Esophagus muscularis mucosa (tissue), 4 donors: ENCODE data around the gene RIN3. TPM values are rescaled to one million over a fixed set of nuclear protein-coding genes. Genes with fewer than 3 reads are reported as not detected.

ENCODE experiments used
- DNase-seq: peaks from one replicate; pipeline ENCODE4 v3.0.0-alpha.2; 2017; ENCODE audit errors: extremely low spot score
- H3K27ac ChIP-seq, 4 donors: fragments of 200-600 bp; sonication (generic); replicated peaks in 1 of 4; 1 replicate in 3 of 4; 2 replicates in 1 of 4; pipeline ENCODE4 v1.5.1; 2016 to 2019; ENCODE audit warnings: mild to moderate bottlenecking in 1 of 4
- H3K27me3 ChIP-seq, 4 donors: fragments of 200-600 bp; sonication (generic); one replicate each; pipeline versions ENCODE4 v1.5.1 to v1.6.0; 2016 to 2019
- H3K36me3 ChIP-seq, 4 donors: fragments of 200-600 bp; sonication (generic); one replicate each; pipeline ENCODE4 v1.5.1; 2016 to 2019
- H3K4me1 ChIP-seq, 4 donors: fragments of 200-600 bp; sonication (generic); one replicate each; pipeline ENCODE4 v1.5.1; 2016 to 2019
- H3K4me3 ChIP-seq, 4 donors: fragments of 200-600 bp; sonication (generic); 1 replicate in 2 of 4; 2 replicates in 2 of 4; pipeline ENCODE4 v1.5.1; 2016 to 2019; ENCODE audit warnings: mild to moderate bottlenecking in 4 of 4, moderate library complexity in 1 of 4
- H3K9me3 ChIP-seq, 4 donors: fragments of 200-600 bp; sonication (generic); 1 replicate in 3 of 4; 2 replicates in 1 of 4; pipeline ENCODE4 v1.5.1; 2016 to 2019
- CTCF ChIP-seq, 3 experiments: fragments of 200-600 bp in 2 of 3; fragments of 450-650 bp in 1 of 3; sonication (generic) in 2 of 3; IDR thresholded peaks; one replicate each; pipeline ENCODE4 v1.5.1; 2017 to 2019; ENCODE audit warnings: antibody characterized with exemption in 3 of 3, mild to moderate bottlenecking in 2 of 3, moderate library complexity in 1 of 3
- EP300 ChIP-seq: sonication (generic); formaldehyde crosslinking; IDR thresholded peaks from one replicate; pipeline ENCODE4 v1.6.1; 2017; ENCODE audit warnings: antibody characterized with exemption
- POLR2A ChIP-seq: fragments of 450-650 bp; IDR thresholded peaks from one replicate; pipeline ENCODE4 v1.6.1; 2017; ENCODE audit warnings: antibody characterized with exemption, moderate library complexity, mild to moderate bottlenecking, low read depth
- POLR2AphosphoS5 ChIP-seq, 2 donors: sonication (generic); formaldehyde crosslinking; IDR thresholded peaks; one replicate each; pipeline ENCODE4 v1.6.1; 2017; ENCODE audit warnings: antibody characterized with exemption in 2 of 2
- WGBS: methylation state at CpG from one replicate; pipeline ENCODE4 v1.1.5; 2018; 5-methylcytosine and 5-hydroxymethylcytosine counted together
- intact Hi-C: fragments of 100-400 bp; cut with DNase I; formaldehyde crosslinking; loops from one replicate; pipeline ENCODE4 v1.15.1; 2023
- total RNA-seq, 4 donors: library from RNA; depleted of rRNA; stranded (reverse); fragments of >200 nt; gene quantifications; one replicate each; pipeline versions ENCODE4 v1.1.0 to v1.2.1, GENCODE V29; 2016

The RIN3 gene
- total RNA-seq, 4 donors from 2014 or later: 10.6 to 20.0 (median 13.1) TPM

- H3K27me3 ChIP-seq: no peaks in the 10 kb centered on the region
- no peak for DNase-seq
- no peaks in the 10 kb centered on the region for H3K9me3 ChIP-seq
- intact Hi-C loops: no loop called here
- TF ChIP-seq CTCF (IDR thresholded peaks at IDR 0.05) (no peak), EP300 (no peak), POLR2A (no peak), POLR2AphosphoS5 (IDR thresholded peaks at IDR 0.05) (no peak)
- no peak overlapping the region for H3K27ac ChIP-seq
- no peak overlapping the region for H3K4me3 ChIP-seq
- 93% methylated on average over 5 of the region's 5 CpGs for WGBS
- H3K4me1 ChIP-seq: peaks cover 0 to 14% (median 8%) of the 10 kb centered on the region in 4 donors
- H3K36me3 ChIP-seq: no peaks in the 10 kb centered on the region
Measured at GRCh38 chr14:92505826-92506225, 7.8 kb upstream of the RIN3 start.

- H3K27me3 ChIP-seq: no peaks in the 10 kb centered on the region
- TF ChIP-seq CTCF (IDR thresholded peaks at IDR 0.05) (no peak), POLR2A (no peak), EP300 (no peak), POLR2AphosphoS5 (IDR thresholded peaks at IDR 0.05) (no peak)
- no peak for DNase-seq
- H3K4me3 ChIP-seq: no peak overlapping the region
- H3K4me1 ChIP-seq: peaks cover 2 to 18% (median 9%) of the 10 kb centered on the region in 4 donors
- no peaks in the 10 kb centered on the region for H3K9me3 ChIP-seq
- 100% methylated on average over 2 of the region's 3 CpGs for WGBS
- H3K36me3 ChIP-seq: no peaks in the 10 kb centered on the region
- intact Hi-C loops: no loop called here
- H3K27ac ChIP-seq: no peak overlapping the region
Measured at GRCh38 chr14:92506231-92506630, 7.3 kb upstream of the RIN3 start.

GRCh38 chr14:92507174-92507768 lies 6.3 kb upstream of the RIN3 start:
- Histone ChIP-seq H3K27ac (no peak overlapping the region), H3K9me3 (no peaks in the 10 kb centered on the region), H3K4me1 (peaks cover 10 to 24% (median 14%) of the 10 kb centered on the region in 4 donors), H3K4me3 (no peak overlapping the region), H3K27me3 (no peaks in the 10 kb centered on the region), H3K36me3 (no peaks in the 10 kb centered on the region)
- WGBS: 88% methylated on average over 3 of the region's 4 CpGs
- intact Hi-C loops: no loop called here
- DNase-seq: no peak
- TF ChIP-seq EP300 (no peak), CTCF (IDR thresholded peaks at IDR 0.05) (no peak), POLR2A (no peak), POLR2AphosphoS5 (IDR thresholded peaks at IDR 0.05) (no peak)

DNA sequence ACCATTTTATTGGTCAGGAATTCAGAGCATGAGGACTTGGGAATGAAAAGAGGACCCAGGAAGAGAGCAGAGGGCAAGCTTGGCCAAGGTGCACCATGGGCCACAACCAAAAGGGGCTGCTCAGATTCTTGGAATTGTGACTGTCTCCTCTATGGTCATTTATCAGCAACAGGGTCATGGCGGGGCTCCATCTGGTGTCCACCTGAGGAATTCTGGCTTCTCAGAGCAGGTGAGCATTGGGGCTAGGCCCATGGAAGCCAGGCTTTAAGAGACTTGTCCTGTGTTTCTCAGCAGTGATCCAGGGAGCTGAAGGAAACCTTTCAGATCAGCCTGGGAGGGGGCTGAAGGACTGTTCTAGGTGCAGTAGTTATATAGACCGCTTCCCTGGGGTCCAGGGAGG lies 2.6 kb upstream of the RIN3 start:
- H3K9me3 ChIP-seq: no peaks in the 10 kb centered on the region
- TF ChIP-seq POLR2AphosphoS5 (IDR thresholded peaks at IDR 0.05) (no peak), EP300 (no peak), POLR2A (no peak), CTCF (IDR thresholded peaks at IDR 0.05) (no peak)
- intact Hi-C loops: loop anchor here (5.0 kb wide), 2 partner anchors 91 to 176 kb away; no protein-coding TSS in a partner anchor
- DNase-seq: no peak
- no peaks in the 10 kb centered on the region for H3K27me3 ChIP-seq
- peaks cover 24 to 40% (median 37%) of the 10 kb centered on the region in 4 donors for H3K4me1 ChIP-seq
- H3K36me3 ChIP-seq: no peaks in the 10 kb centered on the region
- 94% methylated on average over 2 of the region's 2 CpGs for WGBS
- no peak overlapping the region for H3K27ac ChIP-seq
- H3K4me3 ChIP-seq: no peak overlapping the region
